HG02642 (cell line): ENCODE results near the gene TFIP11.

Experiments
- ATAC-seq: cut with Tn5 transposase; IDR thresholded peaks from one replicate; pipeline ENCODE4 v1.9.1; 2021; ENCODE audit warnings: mild to moderate bottlenecking; ENCODE audit not compliant: unreplicated experiment, poor library complexity

Gene TFIP11

GRCh38 chr22:26453216-26453615, 59.1 kb downstream of the TFIP11 start:
- no peak for ATAC-seq

- ATAC-seq = no peak
Measured at GRCh38 chr22:26452236-26453016, 59.8 kb downstream of the TFIP11 start.

- no peak for ATAC-seq
Measured at GRCh38 chr22:26450453-26451185, 61.7 kb downstream of the TFIP11 start.

- ATAC-seq = no peak
Measured at GRCh38 chr22:26448941-26449340, 63.3 kb downstream of the TFIP11 start.

GRCh38 chr22:26448334-26448733, 63.9 kb downstream of the TFIP11 start:
- ATAC-seq = no peak

- no peak for ATAC-seq
Measured at GRCh38 chr22:26447584-26448329, 64.5 kb downstream of the TFIP11 start.

- no peak for ATAC-seq
Measured at GRCh38 chr22:26446808-26447515, 65.3 kb downstream of the TFIP11 start.

GRCh38 chr22:26445577-26446275, 66.5 kb downstream of the TFIP11 start:
- ATAC-seq = no peak

- no peak for ATAC-seq
Measured at GRCh38 chr22:26444777-26445176, 67.5 kb downstream of the TFIP11 start.

GRCh38 chr22:26443901-26444690, 68.2 kb downstream of the TFIP11 start:
- ATAC-seq = no peak

GRCh38 chr22:26442086-26442756, 70.1 kb downstream of the TFIP11 start:
- ATAC-seq = no peak
